HepG2 (cell line): ENCODE results near the gene CASP5. TPM values are rescaled to one million over a fixed set of nuclear protein-coding genes. Genes with fewer than 3 reads are reported as not detected.

Experiments used
- GZF1 ChIP-seq: sonication (generic); formaldehyde crosslinking; IDR thresholded peaks from 2 replicates; pipeline ENCODE4 v1.5.1; 2020; ENCODE audit warnings: mild to moderate bottlenecking, missing genetic modification reagents
- JARID2 ChIP-seq: sonication (generic); formaldehyde crosslinking; IDR thresholded peaks from 2 replicates; pipeline ENCODE4 v1.8.1; 2023; ENCODE audit warnings: missing genetic modification reagents, inconsistent platforms; ENCODE audit not compliant: insufficient replicate concordance
- KLF9 ChIP-seq: IDR thresholded peaks from 2 replicates; pipeline ENCODE4 v1.6.1; 2016; ENCODE audit warnings: low read depth
- MAF1 ChIP-seq: sonication (generic); formaldehyde crosslinking; IDR thresholded peaks from 2 replicates; pipeline ENCODE4 v1.5.0; 2020; ENCODE audit warnings: missing genetic modification reagents, borderline replicate concordance
- NR2F1 ChIP-seq, 2 experiments: fragments of 450-650 bp in 1 of 2; formaldehyde crosslinking in 1 of 2; IDR thresholded peaks; 2 replicates each; pipeline versions ENCODE4 v1.5.0 to v1.6.1; 2016 to 2020; ENCODE audit warnings: mild to moderate bottlenecking in 1 of 2, missing compliant biosample characterization in 1 of 2, missing genetic modification reagents in 1 of 2, moderate library complexity in 1 of 2
- SAFB2 ChIP-seq: sonication (generic); formaldehyde crosslinking; IDR thresholded peaks from 2 replicates; pipeline ENCODE4 v1.5.1; 2020; ENCODE audit warnings: missing genetic modification reagents, low read depth, mild to moderate bottlenecking, borderline replicate concordance
- ZKSCAN1 ChIP-seq: fragments of 150-350 bp; IDR thresholded peaks from 2 replicates; pipeline ENCODE4 v1.6.1; 2014; ENCODE audit warnings: low read length
- ZNF34 ChIP-seq: sonication (generic); formaldehyde crosslinking; IDR thresholded peaks from 2 replicates; pipeline ENCODE4 v1.4.0; 2020; ENCODE audit warnings: mild to moderate bottlenecking, missing genetic modification reagents, borderline replicate concordance
- ZNF619 ChIP-seq: sonication (generic); formaldehyde crosslinking; IDR thresholded peaks from 2 replicates; pipeline ENCODE4 v1.4.0; 2020; ENCODE audit warnings: mild to moderate bottlenecking, missing genetic modification reagents
- ZNF660 ChIP-seq: sonication (generic); formaldehyde crosslinking; IDR thresholded peaks from 2 replicates; pipeline ENCODE4 v1.5.1; 2020; ENCODE audit warnings: mild to moderate bottlenecking, low read depth, missing genetic modification reagents, borderline replicate concordance
- ZNF724P ChIP-seq: sonication (generic); formaldehyde crosslinking; IDR thresholded peaks from 2 replicates; pipeline ENCODE4 v1.8.0; 2022; ENCODE audit warnings: missing genetic modification reagents, borderline replicate concordance
- polyA plus RNA-seq, 8 experiments: library from polyadenylated mRNA; depleted of rRNA in 3 of 8; stranded (reverse) in 7 of 8; unstranded in 1 of 8; fragments of >200 nt; fragmentation: Illumina TruSeq in 4 of 8; extraction: Trizol in 4 of 8; gene quantifications; 2 replicates each; pipeline versions ENCODE4 v1.2.1 to v1.2.3, GENCODE V29; 2011 to 2016; ENCODE audit warnings: low read depth in 4 of 8, missing spikeins in 1 of 8, mixed read lengths in 1 of 8; ENCODE audit not compliant: insufficient read depth in 1 of 8
- total RNA-seq, 5 experiments: library from RNA; depleted of rRNA; stranded (reverse); fragments of >200 nt; fragmentation: Illumina TruSeq; extraction: Trizol; gene quantifications; 2 replicates each; pipeline ENCODE4 v1.2.3, GENCODE V29; 2016; ENCODE audit warnings: low read depth in 1 of 5
- TF ChIP-seq, protein P1 (sequence below), 2 experiments: fragments of 450-650 bp in 1 of 2; sonication (generic) in 1 of 2; formaldehyde crosslinking in 1 of 2; IDR thresholded peaks; 2 replicates each; pipeline versions ENCODE4 v1.6.1 to v1.8.0; 2016 to 2022; ENCODE audit warnings: antibody characterized with exemption in 1 of 2, mild to moderate bottlenecking in 1 of 2, missing genetic modification reagents in 1 of 2
- TF ChIP-seq, protein P2 (sequence below): sonication (generic); formaldehyde crosslinking; IDR thresholded peaks from 2 replicates; pipeline ENCODE4 v1.8.0; 2022; ENCODE audit warnings: missing genetic modification reagents, mild to moderate bottlenecking, moderate library complexity, borderline replicate concordance
- TF ChIP-seq, protein P3 (sequence below): IDR thresholded peaks from 2 replicates; pipeline ENCODE4 v1.6.1; 2012; ENCODE audit warnings: low read length, improper control_type of control experiment

The CASP5 gene
- total and polyA plus RNA-seq, 2 of the 13 experiments (the other 11 are each of a cell fraction or from before 2014, with no cell fraction given), result not detected

DNA sequence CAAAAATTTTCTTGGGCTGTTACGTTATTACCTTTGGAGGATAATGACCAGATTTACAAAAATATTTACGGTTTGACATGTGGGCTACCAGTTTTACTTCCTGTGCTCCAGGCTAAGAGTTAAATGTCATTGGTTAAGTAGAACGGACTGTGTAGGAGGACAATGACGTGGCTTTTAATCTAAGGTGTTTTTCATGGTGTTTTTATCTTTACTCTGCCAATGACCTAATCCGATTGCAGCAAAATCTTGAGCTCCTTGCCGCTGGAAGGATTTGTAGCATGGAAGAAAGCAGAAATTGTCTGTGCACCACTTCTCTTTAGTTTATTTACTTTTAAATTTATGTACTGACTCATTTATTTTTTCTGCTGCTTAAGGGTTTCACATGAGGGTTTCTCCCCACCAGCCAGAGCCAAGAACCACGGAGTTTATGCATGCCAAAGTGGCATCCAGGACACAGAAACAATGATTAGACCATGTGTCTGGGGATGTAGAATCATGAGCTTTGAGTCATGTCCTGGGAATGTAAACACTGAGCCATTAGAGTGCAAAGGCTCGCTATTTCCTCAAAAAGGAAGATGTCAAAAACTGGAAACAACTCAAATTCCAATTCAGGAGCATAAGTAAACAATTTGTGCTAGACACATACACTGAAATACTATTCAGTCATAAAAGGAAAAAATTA, 24.1 kb upstream of the CASP5 start (continued):
- TF ChIP-seq ZNF34 (CRISPR knock-in tag) (no peak), SAFB2 (CRISPR knock-in tag) (no peak), GZF1 (CRISPR knock-in tag) (no peak), JARID2 (CRISPR knock-in tag) (no peak), ZNF660 (no peak), NR2F1 (CRISPR knock-in tag; IDR thresholded peaks at IDR 0.05) (peak in 1 of 2 experiments; percentile 33; a peak in 1 of 4 replicates), ZNF619 (CRISPR knock-in tag) (no peak), ZNF724P (CRISPR knock-in tag) (no peak), KLF9 (no peak), ZKSCAN1 (no peak), MAF1 (CRISPR knock-in tag) (no peak)
- TF ChIP-seq, protein P1, sequence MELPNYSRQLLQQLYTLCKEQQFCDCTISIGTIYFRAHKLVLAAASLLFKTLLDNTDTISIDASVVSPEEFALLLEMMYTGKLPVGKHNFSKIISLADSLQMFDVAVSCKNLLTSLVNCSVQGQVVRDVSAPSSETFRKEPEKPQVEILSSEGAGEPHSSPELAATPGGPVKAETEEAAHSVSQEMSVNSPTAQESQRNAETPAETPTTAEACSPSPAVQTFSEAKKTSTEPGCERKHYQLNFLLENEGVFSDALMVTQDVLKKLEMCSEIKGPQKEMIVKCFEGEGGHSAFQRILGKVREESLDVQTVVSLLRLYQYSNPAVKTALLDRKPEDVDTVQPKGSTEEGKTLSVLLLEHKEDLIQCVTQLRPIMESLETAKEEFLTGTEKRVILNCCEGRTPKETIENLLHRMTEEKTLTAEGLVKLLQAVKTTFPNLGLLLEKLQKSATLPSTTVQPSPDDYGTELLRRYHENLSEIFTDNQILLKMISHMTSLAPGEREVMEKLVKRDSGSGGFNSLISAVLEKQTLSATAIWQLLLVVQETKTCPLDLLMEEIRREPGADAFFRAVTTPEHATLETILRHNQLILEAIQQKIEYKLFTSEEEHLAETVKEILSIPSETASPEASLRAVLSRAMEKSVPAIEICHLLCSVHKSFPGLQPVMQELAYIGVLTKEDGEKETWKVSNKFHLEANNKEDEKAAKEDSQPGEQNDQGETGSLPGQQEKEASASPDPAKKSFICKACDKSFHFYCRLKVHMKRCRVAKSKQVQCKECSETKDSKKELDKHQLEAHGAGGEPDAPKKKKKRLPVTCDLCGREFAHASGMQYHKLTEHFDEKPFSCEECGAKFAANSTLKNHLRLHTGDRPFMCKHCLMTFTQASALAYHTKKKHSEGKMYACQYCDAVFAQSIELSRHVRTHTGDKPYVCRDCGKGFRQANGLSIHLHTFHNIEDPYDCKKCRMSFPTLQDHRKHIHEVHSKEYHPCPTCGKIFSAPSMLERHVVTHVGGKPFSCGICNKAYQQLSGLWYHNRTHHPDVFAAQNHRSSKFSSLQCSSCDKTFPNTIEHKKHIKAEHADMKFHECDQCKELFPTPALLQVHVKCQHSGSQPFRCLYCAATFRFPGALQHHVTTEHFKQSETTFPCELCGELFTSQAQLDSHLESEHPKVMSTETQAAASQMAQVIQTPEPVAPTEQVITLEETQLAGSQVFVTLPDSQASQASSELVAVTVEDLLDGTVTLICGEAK (IDR thresholded peaks at IDR 0.05), result no peak
- TF ChIP-seq, protein P1 (CRISPR knock-in tag; IDR thresholded peaks at IDR 0.05), result no peak
- TF ChIP-seq, protein P2, sequence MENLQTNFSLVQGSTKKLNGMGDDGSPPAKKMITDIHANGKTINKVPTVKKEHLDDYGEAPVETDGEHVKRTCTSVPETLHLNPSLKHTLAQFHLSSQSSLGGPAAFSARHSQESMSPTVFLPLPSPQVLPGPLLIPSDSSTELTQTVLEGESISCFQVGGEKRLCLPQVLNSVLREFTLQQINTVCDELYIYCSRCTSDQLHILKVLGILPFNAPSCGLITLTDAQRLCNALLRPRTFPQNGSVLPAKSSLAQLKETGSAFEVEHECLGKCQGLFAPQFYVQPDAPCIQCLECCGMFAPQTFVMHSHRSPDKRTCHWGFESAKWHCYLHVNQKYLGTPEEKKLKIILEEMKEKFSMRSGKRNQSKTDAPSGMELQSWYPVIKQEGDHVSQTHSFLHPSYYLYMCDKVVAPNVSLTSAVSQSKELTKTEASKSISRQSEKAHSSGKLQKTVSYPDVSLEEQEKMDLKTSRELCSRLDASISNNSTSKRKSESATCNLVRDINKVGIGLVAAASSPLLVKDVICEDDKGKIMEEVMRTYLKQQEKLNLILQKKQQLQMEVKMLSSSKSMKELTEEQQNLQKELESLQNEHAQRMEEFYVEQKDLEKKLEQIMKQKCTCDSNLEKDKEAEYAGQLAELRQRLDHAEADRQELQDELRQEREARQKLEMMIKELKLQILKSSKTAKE (CRISPR knock-in tag), result no peak; the same call in 1 of the 2 replicates
- TF ChIP-seq, protein P3, sequence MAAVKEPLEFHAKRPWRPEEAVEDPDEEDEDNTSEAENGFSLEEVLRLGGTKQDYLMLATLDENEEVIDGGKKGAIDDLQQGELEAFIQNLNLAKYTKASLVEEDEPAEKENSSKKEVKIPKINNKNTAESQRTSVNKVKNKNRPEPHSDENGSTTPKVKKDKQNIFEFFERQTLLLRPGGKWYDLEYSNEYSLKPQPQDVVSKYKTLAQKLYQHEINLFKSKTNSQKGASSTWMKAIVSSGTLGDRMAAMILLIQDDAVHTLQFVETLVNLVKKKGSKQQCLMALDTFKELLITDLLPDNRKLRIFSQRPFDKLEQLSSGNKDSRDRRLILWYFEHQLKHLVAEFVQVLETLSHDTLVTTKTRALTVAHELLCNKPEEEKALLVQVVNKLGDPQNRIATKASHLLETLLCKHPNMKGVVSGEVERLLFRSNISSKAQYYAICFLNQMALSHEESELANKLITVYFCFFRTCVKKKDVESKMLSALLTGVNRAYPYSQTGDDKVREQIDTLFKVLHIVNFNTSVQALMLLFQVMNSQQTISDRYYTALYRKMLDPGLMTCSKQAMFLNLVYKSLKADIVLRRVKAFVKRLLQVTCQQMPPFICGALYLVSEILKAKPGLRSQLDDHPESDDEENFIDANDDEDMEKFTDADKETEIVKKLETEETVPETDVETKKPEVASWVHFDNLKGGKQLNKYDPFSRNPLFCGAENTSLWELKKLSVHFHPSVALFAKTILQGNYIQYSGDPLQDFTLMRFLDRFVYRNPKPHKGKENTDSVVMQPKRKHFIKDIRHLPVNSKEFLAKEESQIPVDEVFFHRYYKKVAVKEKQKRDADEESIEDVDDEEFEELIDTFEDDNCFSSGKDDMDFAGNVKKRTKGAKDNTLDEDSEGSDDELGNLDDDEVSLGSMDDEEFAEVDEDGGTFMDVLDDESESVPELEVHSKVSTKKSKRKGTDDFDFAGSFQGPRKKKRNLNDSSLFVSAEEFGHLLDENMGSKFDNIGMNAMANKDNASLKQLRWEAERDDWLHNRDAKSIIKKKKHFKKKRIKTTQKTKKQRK, result no peak
